Endothelial cell of umbilical vein (primary cell): ENCODE results near the gene DDX24.

Experiments used
- CTCF ChIP-seq, 2 donors: IDR thresholded peaks; 1 replicate in 1 of 2; 2 replicates in 1 of 2; pipeline ENCODE4 v1.5.1; 2011; ENCODE audit warnings: low read length in 2 of 2, mild to moderate bottlenecking in 2 of 2, moderate library complexity in 2 of 2, control low read depth in 1 of 2, inconsistent platforms in 1 of 2, low read depth in 1 of 2; ENCODE audit not compliant: insufficient read depth in 1 of 2; ENCODE audit errors: extremely low read depth in 1 of 2
- EZH2 ChIP-seq: IDR thresholded peaks from 2 replicates; pipeline ENCODE4 v1.6.1; 2012; ENCODE audit warnings: borderline replicate concordance, low read depth, mild to moderate bottlenecking, moderate library complexity, low read length, inconsistent platforms; ENCODE audit not compliant: severe bottlenecking
- POLR2A ChIP-seq: IDR thresholded peaks from 2 replicates; pipeline ENCODE4 v1.6.1; 2012; ENCODE audit warnings: low read depth, mild to moderate bottlenecking, control low read depth, low read length
- POLR2AphosphoS5 ChIP-seq: IDR thresholded peaks from 2 replicates; pipeline ENCODE4 v1.6.1; 2012; ENCODE audit warnings: low read depth, mild to moderate bottlenecking, control low read depth, low read length, moderate library complexity; ENCODE audit not compliant: insufficient read depth

DNA sequence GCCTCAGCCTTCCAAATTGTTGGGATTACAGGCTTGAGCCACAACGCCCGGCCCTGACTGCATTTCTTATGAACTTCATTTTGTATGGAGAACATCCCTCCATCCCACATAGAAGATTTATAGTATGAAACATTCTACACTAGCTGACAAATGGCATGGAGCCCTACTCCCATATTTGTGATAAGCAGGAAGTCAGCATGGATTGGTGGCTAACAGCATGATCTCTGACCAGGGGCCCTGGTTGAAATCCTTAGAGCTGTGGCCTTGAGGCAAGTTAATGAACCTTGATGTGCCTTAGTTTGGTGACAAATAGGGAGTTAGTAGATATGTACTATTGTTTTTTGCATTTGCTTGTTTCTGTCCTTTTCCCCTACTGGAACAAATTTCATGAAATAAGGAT, 12.4 kb upstream of the DDX24 start:
- TF ChIP-seq CTCF (IDR thresholded peaks at IDR 0.05; ENCODE audit: extremely low read depth in 1 of 2, insufficient read depth in 1 of 2, low read depth in 1 of 2, low read length in 2 of 2), result no peak
- TF ChIP-seq EZH2, result no peak
- TF ChIP-seq POLR2A, result no peak
- no peak for TF ChIP-seq POLR2AphosphoS5
